ENCODE data around the gene SYP.
"Not testable (repeated sequence)": the region's sequence is repeated elsewhere in the genome, so short reads cannot be mapped to it uniquely, and the experiment has no call there.

The SYP gene

GRCh38 chrX:49190821-49191573, 9.0 kb downstream of the SYP start:
- DNase-seq = peak; percentile 32 to 99 (median 91)

DNA sequence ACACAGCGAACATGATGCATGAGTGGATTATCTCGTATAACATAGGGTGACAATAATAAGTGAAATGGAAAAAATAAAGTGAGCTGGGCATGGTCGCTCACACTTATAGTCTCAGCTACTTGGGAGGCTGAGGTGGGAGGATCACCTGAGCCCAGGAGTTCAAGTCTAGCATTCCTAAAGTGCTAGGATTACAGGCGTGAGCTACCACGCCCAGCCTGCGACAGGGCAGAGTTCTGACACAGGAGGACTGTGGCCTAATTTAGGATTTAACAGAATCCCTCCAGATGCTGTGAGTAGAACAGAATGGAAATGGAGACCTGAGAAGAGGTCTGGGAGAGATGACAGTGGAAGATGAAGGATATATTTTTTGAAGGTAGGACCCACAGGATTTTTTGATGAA, 10.4 kb downstream of the SYP start:
- no peak for DNase-seq

GRCh38 chrX:49188468-49189076, 11.4 kb downstream of the SYP start:
- no peak for DNase-seq

DNA sequence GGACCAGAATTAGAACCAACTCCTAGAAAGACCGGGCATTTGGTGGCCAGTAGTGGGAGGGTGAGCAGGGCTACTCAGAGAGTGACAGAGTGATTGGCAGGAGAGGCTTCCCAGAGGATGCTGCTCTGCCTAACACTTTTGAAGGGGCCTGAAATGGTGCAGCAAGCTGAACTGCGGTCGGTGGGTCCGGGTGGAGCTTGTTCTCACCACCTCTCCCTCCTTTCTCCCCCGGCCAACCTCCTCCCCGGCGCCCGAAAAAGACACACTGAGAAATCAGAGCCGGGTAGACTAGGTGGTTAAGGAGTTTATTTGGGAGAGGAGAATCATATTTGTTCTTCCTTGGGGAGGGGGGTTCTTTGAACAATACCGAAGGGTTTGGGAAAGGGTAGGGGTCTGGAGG, 12.5 kb downstream of the SYP start:
- no peak for DNase-seq

DNA sequence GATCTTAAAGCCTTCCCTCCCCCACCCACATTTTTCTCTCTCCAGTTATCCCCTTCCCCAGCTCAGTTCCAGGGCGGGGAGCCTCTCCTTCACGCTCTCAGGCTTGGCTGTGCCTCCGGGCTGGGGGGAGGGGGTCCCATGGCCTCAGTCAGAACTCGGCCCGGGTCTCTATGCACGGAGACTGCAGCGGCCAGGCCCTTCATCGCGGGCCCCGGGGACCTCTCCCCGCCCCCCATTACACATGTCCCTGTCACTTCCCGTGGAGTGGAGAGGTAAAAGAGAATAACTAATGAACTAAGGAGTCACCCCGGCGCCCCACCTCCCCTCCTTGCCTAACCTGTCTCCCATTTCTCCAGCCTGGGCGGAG, 13.0 kb downstream of the SYP start:
- no peak for DNase-seq

DNA sequence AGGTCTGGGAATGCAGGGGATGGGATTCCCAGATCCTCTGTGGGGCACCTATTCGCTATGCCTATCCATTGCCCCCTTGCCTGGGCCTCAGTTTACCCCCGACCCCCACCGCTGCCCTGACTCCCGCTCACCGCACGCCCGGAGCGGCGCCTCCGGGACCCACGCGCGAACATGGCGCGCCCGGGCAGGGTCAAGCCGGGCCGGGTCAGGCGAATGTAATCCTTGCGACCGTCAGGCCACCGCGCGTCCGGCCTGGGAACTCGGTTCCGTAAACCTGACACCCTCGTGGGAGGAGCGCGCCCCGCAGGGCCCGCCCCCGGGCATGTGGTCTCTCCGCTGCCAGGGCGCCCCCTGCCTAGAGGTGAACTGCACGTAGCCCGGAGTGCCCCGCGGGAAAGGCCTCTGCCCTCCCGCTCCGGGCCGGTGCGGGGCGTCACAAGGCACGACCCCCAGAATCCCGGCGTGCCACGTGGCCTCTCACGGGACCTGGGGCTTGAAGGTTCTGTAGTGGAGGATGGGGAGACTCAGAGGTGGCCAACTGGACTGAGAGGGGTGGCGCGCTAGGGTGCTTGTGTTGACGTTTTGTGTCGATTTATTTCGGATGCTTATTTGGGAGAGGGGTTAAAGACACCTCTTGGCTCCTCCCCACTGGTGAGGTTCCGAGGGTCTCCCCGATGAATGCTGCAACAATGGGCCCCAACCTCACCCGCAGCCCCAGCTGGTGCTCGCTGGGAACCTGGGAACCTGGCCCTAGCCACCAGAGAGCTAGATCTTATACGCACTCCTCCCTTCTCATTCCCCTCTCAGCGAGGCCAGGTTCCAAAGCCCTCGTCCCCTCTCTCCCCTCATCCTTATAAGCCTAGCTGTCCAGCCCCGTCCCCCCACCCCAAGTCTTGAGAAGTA, 13.6 kb downstream of the SYP start, which contains the start of gene PRICKLE3:
Gene PRICKLE3 (minus strand): TSS at position 249 of the 903 bp plus-strand sequence. CDS start 76 bp downstream, at position 173.
- DNase-seq = peak in 47 of 58 donors; percentile 1 to 63 (median 26)

- peak in 34 of 58 donors; percentile 2 to 72 (median 28) for DNase-seq
These were observed 15.4 kb downstream of the SYP start for GRCh38 chrX:49184294-49185281.

DNA sequence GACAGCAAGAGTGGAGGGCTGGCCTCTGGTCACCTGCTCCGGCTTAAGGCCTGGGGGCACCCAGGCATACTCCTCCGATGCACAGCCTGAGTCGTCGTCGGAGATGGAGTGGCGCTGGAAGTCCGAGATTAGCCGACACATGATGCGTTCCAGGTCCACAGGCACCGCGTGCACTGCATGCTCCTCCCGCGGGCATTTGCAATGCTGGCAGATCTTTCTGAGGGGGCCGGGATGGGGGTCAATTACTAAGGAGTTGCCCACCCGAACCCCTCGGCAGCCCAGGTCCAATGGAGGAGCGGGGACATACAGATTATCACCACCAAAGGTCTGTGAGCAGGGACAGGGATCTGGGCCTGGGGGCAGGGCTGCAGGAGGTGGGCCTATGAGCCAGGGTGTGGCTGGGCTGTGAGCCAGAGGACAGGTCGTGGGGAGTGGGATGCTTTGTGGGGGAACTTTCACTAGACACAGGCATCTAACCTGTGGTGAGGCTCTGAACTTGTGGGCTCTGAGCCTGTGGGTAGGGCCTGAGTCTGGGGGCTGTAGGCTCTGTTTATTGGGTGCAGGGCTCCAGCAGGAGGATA, 16.2 kb downstream of the SYP start:
- DNase-seq = no peak

DNA sequence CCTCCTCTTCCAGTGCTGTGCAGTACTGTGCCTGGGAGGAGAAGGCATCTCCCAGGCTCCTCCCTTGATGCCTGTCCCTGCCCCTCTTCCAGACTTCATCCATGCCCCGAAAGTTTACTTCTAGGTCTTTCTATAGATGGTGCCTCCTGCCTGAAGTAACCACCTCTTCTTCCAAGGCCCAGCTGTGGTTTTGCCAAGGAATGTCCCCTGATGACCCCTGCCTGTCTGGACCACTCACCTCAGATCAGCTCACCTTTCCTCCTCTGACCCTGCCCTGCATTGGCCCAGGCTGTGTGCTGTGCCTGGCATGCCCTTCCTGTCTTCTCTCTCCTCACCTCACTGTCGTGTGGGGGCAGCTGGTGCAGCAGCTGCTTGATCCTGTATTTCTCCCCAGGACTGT, 20.6 kb downstream of the SYP start:
- DNase-seq = no peak

DNA sequence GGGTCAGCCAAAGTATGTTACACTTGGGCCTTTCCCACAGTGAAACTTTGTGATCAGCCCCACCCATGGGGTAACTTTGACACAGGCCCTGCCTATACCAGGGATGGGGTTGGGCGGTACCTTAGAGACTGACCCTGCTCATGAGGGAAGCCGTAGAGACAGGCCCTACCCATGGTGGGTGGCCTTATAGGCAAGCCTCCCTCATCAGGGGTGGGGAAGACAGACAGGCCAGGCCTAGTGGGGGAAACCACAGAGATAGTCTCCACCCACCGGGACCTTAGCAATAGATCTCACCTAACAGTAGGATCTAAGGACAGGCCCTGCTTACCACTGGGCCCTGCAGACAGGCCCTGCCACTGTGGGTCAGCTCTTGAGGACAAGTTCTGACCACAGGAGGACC, 21.5 kb downstream of the SYP start:
- no peak for DNase-seq

DNA sequence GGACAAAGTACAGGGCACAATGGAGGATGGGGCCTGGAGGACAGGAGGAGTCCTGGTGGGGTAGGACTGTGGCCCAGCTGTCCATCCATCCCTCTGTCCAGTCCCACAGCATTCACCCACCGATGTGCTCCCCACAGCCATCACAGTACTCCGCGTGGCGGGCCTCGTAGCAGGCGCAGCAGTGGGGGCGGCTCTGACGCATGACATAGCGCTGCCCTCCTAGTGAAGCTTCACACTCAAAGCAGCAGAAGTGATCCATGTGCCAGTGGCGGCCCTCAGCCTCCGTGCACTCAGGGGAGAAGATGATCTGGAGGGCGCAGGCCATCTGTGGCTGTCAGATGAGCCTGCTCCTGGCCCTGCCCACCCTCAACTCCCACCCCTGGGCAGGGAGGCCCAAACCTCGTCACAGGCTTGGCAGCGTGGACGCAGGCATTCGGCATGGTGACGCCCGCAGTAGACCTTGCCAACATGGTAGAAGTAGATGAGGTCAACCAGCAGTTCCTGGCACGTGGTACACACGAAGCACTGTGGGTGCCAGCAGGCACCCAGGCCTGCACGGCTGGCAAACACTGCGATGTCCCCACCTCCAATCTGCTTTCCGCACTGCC, 22.0 kb downstream of the SYP start:
- no peak for DNase-seq

DNA sequence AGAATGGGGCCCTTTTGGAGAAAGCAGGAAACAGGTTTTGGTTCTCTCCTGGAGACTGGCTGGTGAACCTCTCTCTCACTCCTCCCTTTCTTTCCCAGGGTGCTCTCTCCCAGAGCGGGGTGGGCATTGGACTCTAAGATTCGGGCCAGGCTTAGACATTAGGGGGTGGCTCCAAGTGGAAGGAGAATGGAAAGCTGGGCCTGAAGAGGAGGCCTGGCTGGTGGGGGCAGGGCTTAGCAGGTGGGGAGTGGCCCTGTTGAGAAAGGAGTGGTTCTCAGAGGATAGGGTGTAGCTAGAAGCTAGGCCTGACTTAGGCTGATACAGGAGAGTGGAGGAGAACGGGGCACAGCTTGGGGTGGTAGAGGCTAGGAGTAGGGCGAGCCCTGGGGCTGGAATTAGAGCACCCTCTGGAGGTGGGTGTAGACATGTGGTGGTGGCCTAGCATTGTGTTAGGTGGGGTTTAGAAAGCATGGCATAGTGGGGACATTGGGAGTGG, 22.6 kb downstream of the SYP start:
- DNase-seq = no peak

DNA sequence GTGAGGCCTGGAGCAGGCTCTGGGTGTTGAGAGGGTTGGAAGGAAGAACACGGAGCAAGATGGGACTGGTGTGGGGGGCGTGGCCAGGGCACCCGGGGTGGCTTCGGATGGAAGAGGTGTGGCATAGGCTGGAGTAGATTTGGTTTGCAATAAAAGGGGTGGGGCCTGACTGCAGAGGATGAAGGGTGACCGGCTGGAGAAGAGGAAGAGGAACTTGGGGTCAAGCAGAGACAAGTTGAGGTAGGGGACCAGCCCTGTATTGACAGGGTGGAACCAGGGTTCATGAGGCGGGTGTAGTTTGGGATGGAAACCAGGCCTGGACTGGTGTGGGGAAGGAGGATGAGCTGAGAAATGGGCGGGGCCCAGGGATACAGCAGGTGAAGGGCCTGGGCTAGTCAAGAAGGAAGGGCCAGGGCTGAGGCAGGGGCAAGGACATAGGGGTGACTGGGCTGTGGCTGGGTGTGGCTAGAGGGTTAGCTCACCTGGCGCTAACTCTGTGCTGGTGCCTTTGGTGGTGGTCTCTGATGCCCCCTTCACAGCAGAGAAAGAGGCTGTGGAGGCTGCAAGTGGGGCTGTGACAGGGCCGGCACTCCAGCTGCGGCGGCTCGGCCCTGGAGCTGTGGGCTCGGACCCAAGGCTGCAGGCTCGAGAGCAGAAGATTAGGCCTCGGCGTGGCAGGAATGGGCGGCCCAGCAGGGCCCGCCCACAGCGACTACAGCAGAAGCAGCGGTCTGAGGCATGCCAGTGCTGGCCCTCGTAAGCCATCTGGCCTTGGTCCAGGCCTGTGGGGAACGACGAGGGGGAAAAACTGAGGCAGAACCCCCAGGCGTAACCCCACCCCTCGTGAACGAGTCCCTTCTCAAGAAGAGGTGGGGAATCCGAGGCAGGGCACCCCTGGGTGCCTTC, 23.3 kb downstream of the SYP start:
- DNase-seq = no peak

DNA sequence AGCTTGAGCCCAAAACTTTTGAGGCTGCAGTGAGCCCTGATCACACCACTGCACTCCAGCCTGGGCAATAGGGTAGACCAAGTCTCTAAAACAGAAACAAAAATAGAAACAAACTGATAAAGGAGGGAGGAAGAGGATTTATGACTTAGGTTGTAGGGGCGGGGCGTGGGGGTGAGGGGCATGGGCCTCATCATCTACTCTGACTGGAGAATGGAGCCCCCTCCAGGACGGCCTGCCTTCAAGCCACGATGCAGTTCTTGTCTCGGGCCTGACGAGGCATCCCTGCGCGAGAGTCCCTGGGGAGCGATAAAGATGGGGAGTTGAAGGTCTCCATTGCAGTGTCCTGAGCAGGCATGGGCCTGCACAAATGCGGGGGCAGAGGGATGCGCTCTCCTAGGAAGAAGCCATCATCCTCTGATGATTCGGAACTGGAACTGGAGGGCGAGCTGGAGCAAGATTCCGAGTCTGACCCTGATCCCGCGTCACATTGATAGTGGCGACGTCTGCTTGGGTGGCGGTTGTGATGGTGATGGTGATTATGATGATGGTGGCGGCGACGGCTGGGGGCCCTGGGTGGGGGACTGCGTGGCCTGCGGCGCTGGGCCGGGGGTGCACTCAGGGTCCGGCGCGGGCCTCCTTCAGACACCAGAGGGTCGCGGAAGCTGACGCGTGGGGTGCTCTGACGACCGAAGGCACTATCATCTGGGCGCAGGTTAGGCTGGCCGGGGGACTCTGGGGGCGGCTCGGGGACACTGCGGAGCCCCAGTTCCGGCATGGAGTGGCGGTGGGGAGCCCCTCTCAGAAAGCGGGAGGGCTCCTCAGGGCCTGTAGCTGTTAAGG, 24.3 kb downstream of the SYP start:
- no peak for DNase-seq

DNA sequence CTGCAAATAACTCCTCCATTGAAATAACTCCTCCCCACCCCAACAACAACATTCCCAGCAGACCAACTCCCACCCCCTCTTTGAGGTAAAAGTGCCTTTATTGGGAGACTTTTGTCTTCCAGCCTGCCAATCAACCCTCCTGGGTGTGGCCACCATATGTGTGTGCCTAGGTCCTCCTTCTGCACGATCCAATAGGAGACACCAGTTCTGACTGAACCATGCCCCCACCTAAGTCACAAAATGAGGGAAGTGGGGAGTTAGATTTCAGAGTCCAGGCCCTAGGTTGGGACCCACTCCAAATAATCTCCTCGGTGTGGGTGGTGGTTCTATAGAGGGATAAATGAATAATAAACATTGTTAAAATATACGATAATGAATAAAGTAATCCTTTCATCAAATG, 25.3 kb downstream of the SYP start:
- no peak for DNase-seq

- not testable (repeated sequence) for DNase-seq
These were observed 26.4 kb downstream of the SYP start for GRCh38 chrX:49173544-49173943.

DNA sequence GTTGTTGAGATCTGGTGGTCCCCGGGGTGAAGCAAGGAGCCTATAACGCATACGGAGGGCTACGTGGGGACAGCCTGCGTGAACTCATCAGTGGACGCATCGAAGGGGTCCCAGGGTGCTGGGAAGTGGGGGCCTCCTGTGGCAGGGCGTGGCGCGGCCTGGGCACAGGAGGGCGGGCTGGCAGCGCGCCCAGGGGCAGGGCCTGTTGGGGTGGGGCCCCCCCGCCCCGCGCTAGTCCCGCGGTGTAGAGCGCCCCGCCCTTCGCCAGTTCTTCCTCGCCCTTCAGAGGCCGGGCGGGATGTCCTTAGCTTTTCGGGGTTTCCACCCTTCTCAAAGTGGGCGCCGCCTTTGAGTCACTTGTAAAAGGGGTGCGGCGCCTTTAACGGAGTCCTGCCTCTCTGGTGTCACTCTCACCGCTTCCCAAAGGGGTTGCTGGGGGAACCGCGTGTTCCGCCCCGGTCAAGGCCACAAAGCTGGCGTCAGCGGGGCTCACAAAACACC, 27.7 kb downstream of the SYP start:
- DNase-seq = peak in 18 of 58 donors; percentile 1 to 50 (median 12)
